HG03095 (cell line): Measurements from ENCODE around the gene PNPLA5.

Experiments used
- ATAC-seq: cut with Tn5 transposase; IDR thresholded peaks from one replicate; pipeline ENCODE4 v1.9.1; 2021; ENCODE audit warnings: moderate library complexity; ENCODE audit not compliant: unreplicated experiment

PNPLA5 gene

DNA sequence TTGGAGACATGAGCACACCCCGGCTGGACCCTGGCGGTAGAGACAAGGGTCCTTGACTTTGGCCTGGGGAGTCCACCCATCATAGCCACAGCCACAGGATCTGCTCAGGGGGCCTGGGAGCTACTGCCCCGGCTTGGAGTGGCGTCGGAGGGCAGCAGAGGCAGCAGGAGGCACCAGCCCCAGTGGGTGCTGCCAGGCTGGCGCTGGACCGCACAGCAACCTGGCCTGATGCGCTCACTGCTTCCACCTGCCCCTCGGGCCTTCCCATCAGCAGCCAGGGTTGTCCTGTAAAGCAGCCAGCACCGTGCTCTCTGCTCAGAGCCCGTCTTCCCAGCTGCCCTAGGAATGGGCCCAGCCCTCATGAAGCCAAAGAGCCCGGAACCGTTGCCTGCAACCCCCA is 51.4 kb downstream of the PNPLA5 start:
- ATAC-seq: no peak

DNA sequence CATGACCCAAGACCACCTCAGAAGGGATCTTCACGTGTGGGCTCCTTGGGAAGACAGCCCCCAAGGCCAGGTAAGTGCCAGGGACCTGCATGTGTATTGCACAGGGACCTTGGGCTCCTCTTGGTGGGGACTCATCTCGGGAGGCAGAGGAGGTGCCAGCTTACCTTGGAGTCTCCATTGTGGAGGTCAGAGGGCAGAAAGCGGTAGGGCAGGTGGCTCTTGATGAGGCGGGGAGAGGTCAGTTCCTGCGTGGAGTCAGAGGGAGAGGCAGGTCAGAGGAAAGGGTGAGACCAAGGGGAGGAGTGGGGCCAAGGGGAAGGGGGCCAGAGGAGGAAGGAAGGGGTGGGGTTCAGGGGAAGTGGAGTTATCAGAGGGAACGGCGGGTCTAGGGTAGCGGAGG is 52.0 kb downstream of the PNPLA5 start:
- ATAC-seq: no peak

DNA sequence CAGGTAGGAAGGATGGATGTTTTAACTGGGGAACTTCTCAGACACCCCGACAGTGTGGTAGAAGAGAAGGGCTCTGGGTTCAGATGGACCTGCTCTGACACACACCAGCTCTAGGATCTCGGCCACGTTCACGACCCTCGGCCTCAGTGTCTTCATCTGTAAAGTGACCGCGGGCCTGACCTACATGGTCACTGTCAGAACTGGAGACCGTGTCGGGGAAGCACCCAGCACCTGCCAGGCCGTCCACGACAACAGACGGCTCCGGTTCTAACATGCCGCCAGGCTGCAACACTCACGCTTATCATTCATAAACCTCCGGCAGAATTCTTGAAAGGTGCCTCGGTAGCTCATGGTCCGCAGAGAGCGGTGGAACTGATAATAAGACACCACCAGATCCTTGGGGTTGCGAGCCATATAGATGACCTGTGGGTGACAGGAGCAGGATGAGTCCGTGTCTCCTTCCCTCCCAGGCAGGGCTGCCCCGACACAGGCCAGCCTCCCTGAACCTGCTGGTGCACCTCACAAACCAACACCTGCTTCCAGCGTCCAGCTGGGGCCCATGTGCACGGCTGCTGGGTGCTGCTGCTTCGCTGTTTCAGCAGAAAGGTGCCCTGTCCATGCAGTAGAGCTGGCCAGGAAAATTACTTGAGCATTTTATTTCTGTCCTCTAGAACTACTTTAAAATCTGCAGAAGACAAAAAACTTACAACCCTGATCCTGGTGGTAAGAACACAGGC is 53.1 kb downstream of the PNPLA5 start:
- no peak for ATAC-seq

DNA sequence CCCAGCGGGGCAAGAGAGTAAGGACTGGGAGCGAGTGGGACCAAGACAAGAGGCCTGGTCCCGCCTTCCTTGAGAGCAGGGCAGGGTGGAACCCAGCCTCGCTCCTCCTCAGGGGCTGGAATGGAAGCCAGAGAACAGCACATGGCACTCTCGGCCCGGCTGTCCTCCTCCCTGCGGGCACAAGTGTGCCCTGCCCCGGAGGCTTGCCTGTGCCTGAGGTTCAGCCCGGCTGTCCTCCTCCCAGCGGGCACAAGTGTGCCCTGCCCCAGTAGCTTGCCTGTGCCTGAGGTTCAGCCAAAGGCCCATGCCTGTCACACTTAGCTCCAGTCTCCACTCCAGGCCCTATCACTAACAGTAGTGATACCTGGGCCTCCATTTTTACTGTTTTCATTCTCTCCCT is 53.7 kb downstream of the PNPLA5 start:
- ATAC-seq: no peak

DNA sequence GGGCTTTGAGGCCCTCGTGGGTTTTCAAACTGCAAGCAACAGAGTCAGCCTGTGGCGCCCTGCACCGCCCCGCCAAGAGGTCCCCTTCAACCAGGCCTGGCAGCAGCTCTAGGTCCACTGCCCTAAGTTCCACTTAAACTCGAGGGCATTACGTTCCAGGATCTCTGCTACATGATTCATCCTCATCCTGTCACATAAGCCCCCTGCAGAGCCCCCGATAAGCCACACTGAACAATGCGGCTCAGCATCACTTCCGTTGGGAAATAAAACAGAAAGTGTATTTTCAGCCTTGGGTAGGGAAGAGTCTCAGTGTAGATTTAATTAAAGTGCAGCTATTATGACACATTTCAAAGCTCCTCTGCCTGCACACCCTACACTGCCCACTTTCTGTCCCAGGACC is 54.1 kb downstream of the PNPLA5 start:
- ATAC-seq: no peak

DNA sequence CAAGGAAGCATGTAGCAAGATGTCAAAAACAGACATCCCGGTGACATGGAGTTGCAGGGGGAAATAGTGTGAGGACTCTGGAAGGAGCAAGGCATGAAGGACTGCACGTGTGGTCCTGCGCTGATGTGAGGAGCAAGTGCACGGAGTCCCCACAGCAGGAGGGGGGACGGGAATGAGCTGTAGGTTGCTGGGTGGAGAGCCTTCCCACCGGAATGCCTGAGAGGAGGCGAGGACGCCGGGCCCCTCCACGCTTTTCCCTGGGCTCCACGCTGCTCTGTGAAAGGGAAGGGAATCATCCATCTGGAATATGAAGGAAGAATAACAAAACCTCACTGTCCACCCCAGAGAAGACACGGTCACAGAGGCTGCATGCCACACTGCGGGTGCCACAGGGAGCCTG is 56.1 kb downstream of the PNPLA5 start:
- no peak for ATAC-seq

DNA sequence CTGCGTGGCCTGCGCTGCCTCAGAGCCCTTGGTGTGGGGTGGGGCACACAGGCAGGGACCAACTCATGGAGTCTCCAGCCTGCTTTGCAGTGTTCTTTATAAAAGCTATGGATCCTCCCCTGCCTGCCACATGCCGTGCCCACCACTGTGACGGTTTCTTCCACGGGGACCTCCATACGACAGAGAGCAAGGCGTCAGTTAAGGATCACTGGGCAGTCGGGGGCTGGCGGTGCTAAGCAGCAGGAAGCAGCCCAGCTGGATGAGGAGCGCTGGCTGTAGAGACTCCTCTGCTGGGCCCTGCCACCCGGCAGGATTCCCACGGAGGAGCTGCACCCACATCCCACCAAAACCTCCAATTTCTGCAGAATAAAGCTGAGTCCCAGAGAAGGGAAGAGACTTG is 56.6 kb downstream of the PNPLA5 start:
- ATAC-seq: no peak

DNA sequence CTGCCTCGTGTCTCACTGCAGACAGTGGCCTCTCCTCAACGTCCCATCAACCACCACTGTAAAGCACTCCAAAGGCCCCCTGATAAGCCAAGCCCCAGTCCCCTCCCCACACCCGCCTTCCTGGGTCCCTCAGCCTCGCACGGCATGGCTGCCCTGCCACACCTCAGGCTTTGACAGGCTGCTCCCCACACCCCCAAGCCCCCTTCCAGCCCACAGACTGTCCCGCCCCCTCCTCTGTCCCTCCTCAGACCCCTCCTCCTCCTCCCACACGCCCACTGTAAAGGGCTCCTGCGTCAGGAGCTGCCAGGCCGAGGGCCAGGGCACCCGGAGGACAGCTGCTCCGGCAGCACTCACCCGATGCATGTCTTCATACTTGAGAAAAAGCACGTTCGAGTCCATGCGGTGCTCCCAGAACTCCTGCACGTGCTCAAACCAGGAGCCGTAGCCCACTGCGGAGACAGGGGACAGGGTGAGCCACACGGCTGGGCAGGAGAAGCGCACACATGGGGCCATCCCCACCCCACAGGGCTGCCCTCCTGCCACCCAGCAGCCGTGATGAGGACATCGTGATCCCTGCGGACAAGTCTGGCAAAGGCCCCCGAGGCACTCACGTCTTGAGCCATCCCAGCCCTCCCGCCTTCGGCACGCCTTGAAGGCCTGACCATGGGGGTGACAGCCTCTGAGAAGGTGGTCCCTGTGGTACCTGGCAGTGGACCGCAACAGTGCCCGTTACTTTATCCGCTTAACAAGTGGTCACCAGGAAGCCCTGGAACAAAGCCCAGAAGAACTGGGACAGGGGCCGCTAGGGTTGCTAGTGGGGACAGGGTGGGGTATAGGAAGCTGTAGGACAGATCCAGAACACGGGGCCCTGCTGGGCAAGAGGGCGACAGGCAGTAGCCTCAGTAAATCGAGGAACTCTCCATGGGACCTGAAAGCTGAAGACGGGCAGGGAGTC is 58.2 kb downstream of the PNPLA5 start:
- no peak for ATAC-seq

DNA sequence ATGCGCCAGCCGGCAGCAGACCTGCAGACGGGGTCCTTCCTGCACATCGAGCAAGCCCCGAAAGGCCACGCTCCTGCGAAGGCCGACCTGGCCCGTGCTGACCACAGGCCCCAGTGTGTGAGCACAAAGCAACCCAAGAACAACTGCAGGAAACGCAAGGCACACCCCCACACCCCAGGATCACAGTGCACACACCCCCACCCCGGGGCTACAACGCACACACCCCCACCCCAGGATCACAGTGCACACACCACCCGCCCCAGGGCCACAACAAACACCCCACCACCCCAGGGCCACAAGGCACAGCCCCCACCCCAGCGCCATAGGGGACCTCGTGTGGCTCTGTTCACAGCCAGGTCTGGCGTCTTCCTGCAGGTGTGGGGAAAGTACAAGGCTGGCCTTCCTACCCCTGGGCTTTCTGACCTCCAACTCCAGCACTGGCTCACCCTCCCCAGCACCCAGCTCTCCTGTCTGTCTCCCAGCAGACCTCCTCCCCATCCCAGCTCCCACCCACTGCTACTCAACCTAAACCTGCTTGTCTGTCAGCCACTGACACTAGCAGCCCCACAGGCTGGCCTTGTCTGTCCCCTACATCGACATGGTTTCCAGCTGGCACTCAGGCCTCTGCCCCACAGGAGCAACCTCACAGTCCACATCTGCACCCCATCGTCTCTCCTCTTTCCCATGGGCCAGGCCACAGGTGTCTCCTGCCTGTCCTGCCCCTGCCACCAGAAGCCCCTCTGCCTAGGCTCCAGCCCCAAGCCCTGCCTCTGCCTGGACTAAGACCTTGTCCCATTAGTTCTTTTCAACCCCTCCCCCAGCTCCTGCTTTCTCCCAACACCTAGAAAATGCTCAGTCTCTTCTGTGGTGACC is 59.2 kb downstream of the PNPLA5 start:
- ATAC-seq: no peak

DNA sequence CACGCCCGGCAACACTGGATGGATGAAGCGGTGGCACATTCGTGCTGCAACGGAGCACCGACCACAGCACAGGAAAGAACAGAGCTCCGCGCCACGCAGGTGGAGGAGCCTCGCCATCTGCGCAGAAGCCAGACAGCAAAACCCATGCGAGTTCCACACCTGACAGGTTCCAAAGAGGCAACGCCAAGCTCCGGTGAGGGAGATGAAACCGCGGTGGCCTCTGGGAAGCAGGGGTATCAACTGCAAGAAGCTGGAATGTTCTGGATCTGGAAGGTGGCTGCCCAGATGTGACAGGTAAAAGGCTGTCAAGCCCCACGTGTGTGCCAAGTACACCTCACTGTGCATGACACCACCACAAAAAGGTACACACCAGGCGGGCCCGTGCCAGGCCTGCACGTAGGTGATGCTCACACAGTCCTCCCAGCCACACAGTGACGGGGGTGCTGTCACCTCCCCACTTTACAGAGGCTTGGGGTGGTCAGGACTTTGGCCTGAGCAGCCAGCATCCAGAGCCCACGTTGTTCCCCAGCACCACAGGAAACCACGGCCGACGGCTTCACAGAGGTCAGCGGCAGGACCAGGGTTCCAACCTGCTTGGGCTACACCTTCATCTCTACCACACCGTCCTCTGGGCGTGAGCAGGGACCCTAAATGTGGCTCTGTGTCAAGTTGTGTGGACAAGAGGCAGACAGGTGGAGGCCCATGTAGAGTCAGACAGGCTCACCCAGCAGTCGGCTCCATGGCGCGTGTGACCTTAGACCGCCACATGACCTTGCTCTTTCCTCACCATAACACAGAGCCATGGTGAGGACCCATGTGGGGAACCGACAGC is 60.0 kb downstream of the PNPLA5 start:
- ATAC-seq: no peak

DNA sequence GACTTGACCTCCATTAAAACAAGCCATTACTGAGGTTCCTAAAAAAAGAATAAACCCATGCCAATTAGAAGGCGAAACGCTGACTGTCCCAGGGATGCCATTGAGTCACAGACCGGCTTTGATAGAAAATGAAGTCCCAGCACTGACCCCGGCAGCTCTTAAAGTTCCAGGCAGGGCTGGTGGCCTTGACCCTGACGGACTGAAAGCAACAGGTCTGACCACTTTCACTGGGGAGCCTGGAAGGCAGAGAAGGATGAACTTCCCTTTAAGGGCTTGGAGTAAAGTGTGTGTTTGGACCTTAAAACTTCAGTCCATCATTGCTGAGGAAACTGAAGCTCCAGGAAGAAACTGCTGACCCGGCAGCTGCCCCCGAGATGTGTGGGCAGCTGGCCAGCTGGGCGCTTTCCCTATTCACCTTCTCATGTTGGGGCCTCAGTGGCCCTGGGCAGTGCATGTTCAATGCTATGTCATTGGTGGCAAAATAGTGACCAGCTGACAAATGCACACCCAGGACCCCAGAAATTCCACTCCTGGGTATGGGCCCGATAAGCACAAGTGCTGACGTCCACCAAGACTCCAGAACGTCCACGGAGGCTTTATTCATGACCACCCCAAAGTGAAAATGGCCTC is 60.8 kb downstream of the PNPLA5 start:
- ATAC-seq: no peak

DNA sequence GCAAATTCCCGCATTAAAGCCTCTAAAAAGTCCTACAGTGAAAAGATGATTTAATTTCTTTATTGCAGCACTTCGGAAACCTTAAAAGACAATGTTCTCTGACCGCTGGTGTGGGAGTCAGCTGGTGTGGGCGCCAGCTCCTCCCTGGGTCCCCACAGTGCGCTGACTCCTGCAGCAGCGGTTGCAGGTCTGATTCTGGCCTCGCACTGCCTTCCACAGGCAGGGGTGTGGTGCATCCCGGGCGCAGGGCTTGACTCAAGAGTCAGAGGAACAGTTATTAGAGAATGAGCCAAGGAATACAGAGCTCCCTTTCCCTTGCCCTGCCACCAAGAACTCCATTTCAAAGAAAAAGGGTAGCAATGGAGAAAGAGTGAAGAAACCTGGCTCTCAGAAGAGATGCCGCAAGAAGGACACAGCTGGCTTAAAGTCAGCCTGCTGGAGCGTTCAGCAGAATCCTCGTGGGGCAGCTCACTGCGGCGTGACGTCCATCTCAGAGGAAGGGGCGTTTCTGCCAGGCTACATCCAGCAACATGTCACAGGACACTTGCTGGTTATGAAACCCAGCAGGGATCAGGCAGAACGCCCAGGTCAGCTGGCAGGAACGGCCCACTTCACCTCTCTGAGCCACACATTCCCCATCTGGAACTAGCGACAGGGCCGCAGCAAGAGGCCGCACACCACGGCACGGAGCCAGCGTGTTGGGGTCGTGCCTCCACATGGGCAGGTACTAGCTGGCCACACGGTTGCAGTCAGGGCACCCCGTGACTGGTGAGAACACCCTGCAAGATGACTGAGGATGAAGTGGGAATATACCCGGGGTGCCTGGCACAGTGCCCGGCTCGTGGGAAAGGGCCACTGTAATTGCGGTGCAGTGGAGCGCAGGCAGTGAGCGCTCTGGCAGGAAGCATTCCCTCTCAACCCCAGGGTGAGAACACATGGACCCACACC is 61.6 kb downstream of the PNPLA5 start:
- no peak for ATAC-seq
